Neural progenitor cell (in vitro differentiated cells): ENCODE measurements around the gene C4orf50.

Source experiments
- CTCF ChIP-seq: fragments of 200-600 bp; sonication (generic); IDR thresholded peaks from 2 replicates; pipeline ENCODE4 v1.5.1; 2017; ENCODE audit warnings: antibody characterized with exemption, mild to moderate bottlenecking
- EZH2 ChIP-seq: fragments of 200-600 bp; sonication (generic); IDR thresholded peaks from 2 replicates; pipeline ENCODE4 v1.6.1; 2017; ENCODE audit warnings: antibody characterized with exemption, mild to moderate bottlenecking, moderate library complexity

GRCh38 chr4:5890063-5890727, 128.0 kb downstream of the C4orf50 start:
- TF ChIP-seq CTCF: no peak
- TF ChIP-seq EZH2: no peak
